ENCODE data around the gene GTPBP4. TPM values are rescaled to one million over a fixed set of nuclear protein-coding genes. Genes with fewer than 3 reads are reported as not detected.

GTPBP4 gene
- total RNA-seq (2021) (79.5 to 97.4 TPM (median 81.6 TPM) in 3 replicates), Bru-seq, nascent RNA (percentile 87 among the genes with signal in this experiment)
- long read RNA-seq, experiment 1, full-length matches to known transcripts: 428 of 515 reads
- long read RNA-seq, experiment 1, partial matches to known transcripts: 30 of 515 reads
- long read RNA-seq, experiment 1, other reads (novel, unspliced or antisense): 57 of 515 reads
- long read RNA-seq, experiment 2, full-length matches to known transcripts: 33 of 103 reads
- long read RNA-seq, experiment 2, partial matches to known transcripts: 39 of 103 reads
- long read RNA-seq, experiment 2, other reads (novel, unspliced or antisense): 31 of 103 reads
- long read RNA-seq, experiment 3, full-length matches to known transcripts: 224 of 285 reads
- long read RNA-seq, experiment 3, partial matches to known transcripts: 26 of 285 reads
- long read RNA-seq, experiment 3, other reads (novel, unspliced or antisense): 35 of 285 reads

- POLR2A ChIA-PET: interaction anchor here (0.6 to 1.1 kb wide), 3 partner anchors 14 to 33 kb away, joined by 3 to 4 read pairs (median 4); no protein-coding TSS in a partner anchor
- peak within 1 kb of the TSS; percentile 98 for H3K27ac Mint-ChIP-seq
- DNase-seq (ENCODE audit: low spot score): peak; percentile 94
- H3K27me3 Mint-ChIP-seq (ENCODE audit: low read depth): no peaks in the 10 kb centered on the region
- CTCF ChIA-PET: interaction anchor here (1.0 to 1.4 kb wide), 4 partner anchors 62 to 572 kb away, joined by 3 to 4 read pairs (median 3); no protein-coding TSS in a partner anchor
- peaks cover 25% of the 10 kb centered on the region for H3K36me3 Mint-ChIP-seq
- peaks cover 26% of the 10 kb centered on the region for H3K4me1 Mint-ChIP-seq
- peak; percentile 95 for ATAC-seq
- no peaks in the 10 kb centered on the region for H3K9me3 Mint-ChIP-seq
- peak within 1 kb of the TSS; percentile 95 for H3K4me3 Mint-ChIP-seq
- TF ChIP-seq, protein P1, sequence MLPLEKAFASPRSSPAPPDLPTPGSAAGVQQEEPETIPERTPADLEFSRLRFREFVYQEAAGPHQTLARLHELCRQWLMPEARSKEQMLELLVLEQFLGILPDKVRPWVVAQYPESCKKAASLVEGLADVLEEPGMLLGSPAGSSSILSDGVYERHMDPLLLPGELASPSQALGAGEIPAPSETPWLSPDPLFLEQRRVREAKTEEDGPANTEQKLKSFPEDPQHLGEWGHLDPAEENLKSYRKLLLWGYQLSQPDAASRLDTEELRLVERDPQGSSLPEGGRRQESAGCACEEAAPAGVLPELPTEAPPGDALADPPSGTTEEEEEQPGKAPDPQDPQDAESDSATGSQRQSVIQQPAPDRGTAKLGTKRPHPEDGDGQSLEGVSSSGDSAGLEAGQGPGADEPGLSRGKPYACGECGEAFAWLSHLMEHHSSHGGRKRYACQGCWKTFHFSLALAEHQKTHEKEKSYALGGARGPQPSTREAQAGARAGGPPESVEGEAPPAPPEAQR (CRISPR knock-in tag; IDR thresholded peaks at IDR 0.05): no peak
- TF ChIP-seq, protein P2, sequence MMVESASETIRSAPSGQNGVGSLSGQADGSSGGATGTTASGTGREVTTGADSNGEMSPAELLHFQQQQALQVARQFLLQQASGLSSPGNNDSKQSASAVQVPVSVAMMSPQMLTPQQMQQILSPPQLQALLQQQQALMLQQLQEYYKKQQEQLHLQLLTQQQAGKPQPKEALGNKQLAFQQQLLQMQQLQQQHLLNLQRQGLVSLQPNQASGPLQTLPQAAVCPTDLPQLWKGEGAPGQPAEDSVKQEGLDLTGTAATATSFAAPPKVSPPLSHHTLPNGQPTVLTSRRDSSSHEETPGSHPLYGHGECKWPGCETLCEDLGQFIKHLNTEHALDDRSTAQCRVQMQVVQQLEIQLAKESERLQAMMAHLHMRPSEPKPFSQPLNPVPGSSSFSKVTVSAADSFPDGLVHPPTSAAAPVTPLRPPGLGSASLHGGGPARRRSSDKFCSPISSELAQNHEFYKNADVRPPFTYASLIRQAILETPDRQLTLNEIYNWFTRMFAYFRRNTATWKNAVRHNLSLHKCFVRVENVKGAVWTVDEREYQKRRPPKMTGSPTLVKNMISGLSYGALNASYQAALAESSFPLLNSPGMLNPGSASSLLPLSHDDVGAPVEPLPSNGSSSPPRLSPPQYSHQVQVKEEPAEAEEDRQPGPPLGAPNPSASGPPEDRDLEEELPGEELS (CRISPR knock-in tag; IDR thresholded peaks at IDR 0.05): no peak; the same call in 1 of the 2 replicates
- no peak for TF ChIP-seq MXD4 (CRISPR knock-in tag; IDR thresholded peaks at IDR 0.05; ENCODE audit: borderline replicate concordance)
- TF ChIP-seq CREM (CRISPR knock-in tag; IDR thresholded peaks at IDR 0.05): peak; percentile 95
- peak; percentile 97 for TF ChIP-seq FOXK1 (CRISPR knock-in tag; IDR thresholded peaks at IDR 0.05)
- TF ChIP-seq MYBL2 (CRISPR knock-in tag; IDR thresholded peaks at IDR 0.05): peak; percentile 94
- peak; percentile 76; the same call in 1 of the 2 replicates for TF ChIP-seq SMAD3 (CRISPR knock-in tag; IDR thresholded peaks at IDR 0.05; ENCODE audit: borderline replicate concordance)
- peak; percentile 86 for TF ChIP-seq TEAD1 (CRISPR knock-in tag; IDR thresholded peaks at IDR 0.05)
- TF ChIP-seq ESRRA (CRISPR knock-in tag; IDR thresholded peaks at IDR 0.05; ENCODE audit: borderline replicate concordance): peak; percentile 77
- TF ChIP-seq ETV6 (CRISPR knock-in tag; IDR thresholded peaks at IDR 0.05): 0 out of 2 replicates have a peak, but pooled peaks have one; percentile 57
- peak; percentile 83 for TF ChIP-seq GABPB1 (CRISPR knock-in tag; IDR thresholded peaks at IDR 0.05)
- peak; percentile 90 for TF ChIP-seq FOXP1 (CRISPR knock-in tag; IDR thresholded peaks at IDR 0.05; ENCODE audit: borderline replicate concordance)
- TF ChIP-seq KAT7 (CRISPR knock-in tag; IDR thresholded peaks at IDR 0.05; ENCODE audit: borderline replicate concordance): peak; percentile 30; the same call in 1 of the 2 replicates
- TF ChIP-seq USF2 (CRISPR knock-in tag; IDR thresholded peaks at IDR 0.05): no peak
- TF ChIP-seq CDX4 (CRISPR knock-in tag; IDR thresholded peaks at IDR 0.05; ENCODE audit: borderline replicate concordance): no peak
- no peak for TF ChIP-seq TEAD4 (CRISPR knock-in tag; IDR thresholded peaks at IDR 0.05)
- no peak for TF ChIP-seq AR (CRISPR knock-in tag; IDR thresholded peaks at IDR 0.05)
- TF ChIP-seq TCF7 (CRISPR knock-in tag; IDR thresholded peaks at IDR 0.05; ENCODE audit: low read depth): 0 out of 2 replicates have a peak, but pooled peaks have one; percentile 38
- no peak for TF ChIP-seq IRF2 (CRISPR knock-in tag; IDR thresholded peaks at IDR 0.05; ENCODE audit: borderline replicate concordance, low read depth)
- TF ChIP-seq, protein P3, sequence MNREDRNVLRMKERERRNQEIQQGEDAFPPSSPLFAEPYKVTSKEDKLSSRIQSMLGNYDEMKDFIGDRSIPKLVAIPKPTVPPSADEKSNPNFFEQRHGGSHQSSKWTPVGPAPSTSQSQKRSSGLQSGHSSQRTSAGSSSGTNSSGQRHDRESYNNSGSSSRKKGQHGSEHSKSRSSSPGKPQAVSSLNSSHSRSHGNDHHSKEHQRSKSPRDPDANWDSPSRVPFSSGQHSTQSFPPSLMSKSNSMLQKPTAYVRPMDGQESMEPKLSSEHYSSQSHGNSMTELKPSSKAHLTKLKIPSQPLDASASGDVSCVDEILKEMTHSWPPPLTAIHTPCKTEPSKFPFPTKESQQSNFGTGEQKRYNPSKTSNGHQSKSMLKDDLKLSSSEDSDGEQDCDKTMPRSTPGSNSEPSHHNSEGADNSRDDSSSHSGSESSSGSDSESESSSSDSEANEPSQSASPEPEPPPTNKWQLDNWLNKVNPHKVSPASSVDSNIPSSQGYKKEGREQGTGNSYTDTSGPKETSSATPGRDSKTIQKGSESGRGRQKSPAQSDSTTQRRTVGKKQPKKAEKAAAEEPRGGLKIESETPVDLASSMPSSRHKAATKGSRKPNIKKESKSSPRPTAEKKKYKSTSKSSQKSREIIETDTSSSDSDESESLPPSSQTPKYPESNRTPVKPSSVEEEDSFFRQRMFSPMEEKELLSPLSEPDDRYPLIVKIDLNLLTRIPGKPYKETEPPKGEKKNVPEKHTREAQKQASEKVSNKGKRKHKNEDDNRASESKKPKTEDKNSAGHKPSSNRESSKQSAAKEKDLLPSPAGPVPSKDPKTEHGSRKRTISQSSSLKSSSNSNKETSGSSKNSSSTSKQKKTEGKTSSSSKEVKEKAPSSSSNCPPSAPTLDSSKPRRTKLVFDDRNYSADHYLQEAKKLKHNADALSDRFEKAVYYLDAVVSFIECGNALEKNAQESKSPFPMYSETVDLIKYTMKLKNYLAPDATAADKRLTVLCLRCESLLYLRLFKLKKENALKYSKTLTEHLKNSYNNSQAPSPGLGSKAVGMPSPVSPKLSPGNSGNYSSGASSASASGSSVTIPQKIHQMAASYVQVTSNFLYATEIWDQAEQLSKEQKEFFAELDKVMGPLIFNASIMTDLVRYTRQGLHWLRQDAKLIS (CRISPR knock-in tag; IDR thresholded peaks at IDR 0.05; ENCODE audit: borderline replicate concordance): no peak
- TF ChIP-seq JUN (CRISPR knock-in tag; IDR thresholded peaks at IDR 0.05): peak; percentile 89
- TF ChIP-seq CBFB (CRISPR knock-in tag; IDR thresholded peaks at IDR 0.05; ENCODE audit: low read depth): peak; percentile 88; the same call in 1 of the 2 replicates
These were observed at the start of gene GTPBP4 for GRCh38 chr10:987870-988666. TSS of gene GTPBP4 (plus strand) at chr10:988434. CDS start at chr10:988480, 46 bp downstream.

Measured in WTC11 (cell line).